ENCODE measurements around the gene RFX8.
"Not testable (repeated sequence)": the region's sequence is repeated elsewhere in the genome, so short reads cannot be mapped to it uniquely, and the experiment has no call there.

Gene RFX8

GRCh38 chr2:101485856-101486255 is 10.9 kb upstream of the RFX8 start:
- no peak for FAIRE-seq

- no peak for FAIRE-seq
Measured at GRCh38 chr2:101480764-101481163, 5.9 kb upstream of the RFX8 start.

- no peak for FAIRE-seq
Measured at GRCh38 chr2:101479810-101480209, 4.9 kb upstream of the RFX8 start.

- FAIRE-seq = no peak
Measured at GRCh38 chr2:101479328-101479727, 4.4 kb upstream of the RFX8 start.

GRCh38 chr2:101478181-101479001 is 3.5 kb upstream of the RFX8 start:
- FAIRE-seq = no peak

GRCh38 chr2:101477556-101477955 is 2.6 kb upstream of the RFX8 start:
- FAIRE-seq = no peak

- FAIRE-seq = no peak
Measured at GRCh38 chr2:101476605-101477208, 1.8 kb upstream of the RFX8 start.

- no peak for FAIRE-seq
Measured at GRCh38 chr2:101473911-101474701, 806 bp downstream of the RFX8 start.

GRCh38 chr2:101473591-101473910 is 1.4 kb downstream of the RFX8 start:
- FAIRE-seq = no peak

- no peak for FAIRE-seq
Measured at GRCh38 chr2:101469863-101470262, 5.0 kb downstream of the RFX8 start.

- no peak for FAIRE-seq
Measured at GRCh38 chr2:101467306-101467705, 7.6 kb downstream of the RFX8 start.

- no peak for FAIRE-seq
Measured at GRCh38 chr2:101466426-101466825, 8.5 kb downstream of the RFX8 start.

- no peak for FAIRE-seq
Measured at GRCh38 chr2:101464841-101465240, 10.1 kb downstream of the RFX8 start.

- FAIRE-seq = no peak
Measured at GRCh38 chr2:101463911-101464641, 10.8 kb downstream of the RFX8 start.

- FAIRE-seq = no peak
Measured at GRCh38 chr2:101463421-101463820, 11.5 kb downstream of the RFX8 start.

- FAIRE-seq = no peak
Measured at GRCh38 chr2:101461381-101461780, 13.5 kb downstream of the RFX8 start.

GRCh38 chr2:101454408-101454807 is 20.5 kb downstream of the RFX8 start:
- not testable (repeated sequence) for FAIRE-seq

- FAIRE-seq = no peak
Measured at GRCh38 chr2:101450965-101451364, 23.9 kb downstream of the RFX8 start.

GRCh38 chr2:101446869-101447268 is 28.0 kb downstream of the RFX8 start:
- no peak for FAIRE-seq

- no peak for FAIRE-seq
Measured at GRCh38 chr2:101442667-101443061, 32.2 kb downstream of the RFX8 start.

GRCh38 chr2:101442042-101442666 is 32.8 kb downstream of the RFX8 start:
- FAIRE-seq = no peak

GRCh38 chr2:101440127-101440738 is 34.7 kb downstream of the RFX8 start:
- no peak for FAIRE-seq

All from islet of Langerhans (tissue), 1 donor.